Fibroblast of skin of abdomen (primary cell): ENCODE data around the gene MEI4.
"Not testable (repeated sequence)": the region's sequence is repeated elsewhere in the genome, so short reads cannot be mapped to it uniquely, and the experiment has no call there.

ENCODE experiments used
- DNase-seq: peaks from one replicate; pipeline ENCODE4 v3.0.0-alpha.2; 2013

The MEI4 gene

DNA sequence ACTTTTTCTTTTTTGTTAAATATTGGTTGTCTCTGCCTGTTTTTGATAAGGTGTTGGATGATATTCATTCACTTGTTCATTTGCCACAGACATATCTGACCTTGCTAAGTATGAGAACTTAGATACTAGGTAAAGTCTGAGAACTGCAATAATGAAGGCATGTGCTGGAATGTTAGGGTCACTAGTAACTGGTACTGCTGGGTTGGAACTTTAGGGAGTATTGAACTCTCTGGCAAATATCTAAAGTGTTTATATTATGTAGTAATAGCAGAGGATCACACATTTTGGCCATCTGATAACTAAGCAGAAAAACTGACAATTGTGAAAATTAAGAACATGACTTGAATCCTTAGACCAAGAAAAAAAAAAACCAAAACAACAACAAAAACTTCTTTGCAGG, 162.7 kb downstream of the MEI4 start:
- no peak for DNase-seq

DNA sequence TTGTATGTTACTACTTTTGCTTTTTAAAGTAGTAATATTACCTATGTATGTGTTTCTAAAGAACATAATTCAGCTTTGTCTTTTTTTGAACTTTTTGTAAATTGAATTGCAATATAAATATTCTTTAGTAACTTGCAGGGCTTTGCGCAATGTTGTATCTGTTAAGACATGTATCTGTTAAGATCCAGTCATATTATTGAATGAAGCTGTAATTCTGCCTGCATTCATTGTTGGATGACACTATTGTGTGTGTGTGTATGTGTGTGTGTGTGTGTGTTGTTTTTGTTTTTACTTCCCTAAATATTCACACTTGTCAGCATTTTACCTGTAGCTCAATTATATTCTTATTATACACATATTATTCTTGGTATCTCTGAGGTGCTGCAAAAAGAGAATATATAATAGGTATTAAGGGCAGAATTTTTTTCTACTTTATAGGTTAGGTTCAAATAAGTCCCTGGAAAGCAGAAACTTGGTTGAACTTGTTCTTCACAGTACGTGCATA, 164.0 kb downstream of the MEI4 start:
- DNase-seq, result no peak

DNA sequence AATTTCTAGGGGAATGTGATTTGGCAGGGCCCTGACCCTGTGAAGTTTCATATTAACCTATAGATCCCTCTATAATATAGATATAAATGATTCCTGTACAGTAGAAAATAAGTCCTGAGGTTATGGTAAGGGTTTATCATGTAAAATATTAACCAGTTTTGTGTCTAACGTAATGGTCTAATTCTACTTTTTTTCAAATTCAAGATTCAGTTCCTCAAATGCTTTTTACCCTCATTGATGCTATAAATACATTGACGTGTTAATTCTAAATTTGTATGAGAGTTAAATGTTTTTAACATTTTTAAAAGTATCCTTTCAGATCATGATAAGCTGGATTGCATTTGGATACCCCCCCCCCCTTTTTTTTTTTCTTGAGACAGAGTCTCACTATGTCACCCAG, 169.4 kb downstream of the MEI4 start:
- no peak for DNase-seq

DNA sequence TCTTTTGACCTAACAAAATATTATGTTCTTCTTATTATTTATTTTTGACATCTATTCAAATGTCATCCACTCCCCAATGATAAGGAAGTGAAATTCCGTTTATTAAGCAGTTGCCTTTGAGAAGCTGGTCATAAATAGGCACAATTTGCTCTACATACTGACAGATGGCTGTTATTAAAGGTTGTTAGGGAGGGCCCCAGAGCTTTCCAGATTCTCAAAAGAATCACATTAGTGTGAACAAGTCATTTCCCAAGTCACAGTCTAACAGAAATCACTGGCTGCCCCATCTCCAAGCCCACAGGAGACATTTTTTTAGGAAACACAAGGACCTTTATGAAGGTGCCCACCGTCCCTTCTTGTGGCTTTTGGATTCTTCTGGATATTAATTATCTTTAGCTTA, 172.4 kb downstream of the MEI4 start:
- no peak for DNase-seq

DNA sequence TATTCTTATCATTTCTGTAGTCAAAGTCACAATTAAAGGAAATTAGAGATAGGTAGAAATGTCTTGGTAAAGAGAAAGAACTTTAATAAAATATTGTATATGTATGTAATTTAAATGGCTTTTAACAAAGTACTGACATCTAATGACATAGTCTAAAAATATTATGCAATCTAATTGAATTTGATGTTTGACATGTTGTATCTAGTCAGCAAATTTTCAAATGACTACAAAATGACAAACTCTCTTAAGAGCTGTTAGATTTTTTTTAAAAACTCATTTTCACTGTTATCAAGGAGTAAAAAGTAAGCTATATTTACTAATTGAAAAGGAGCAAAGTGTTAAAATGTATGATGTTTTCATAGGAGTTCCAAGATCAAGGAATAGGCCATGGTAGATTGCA, 176.9 kb downstream of the MEI4 start:
- no peak for DNase-seq

- not testable (repeated sequence) for DNase-seq
Observed at GRCh38 chr6:77833749-77834148, 180.9 kb downstream of the MEI4 start.

GRCh38 chr6:77834591-77834996, 181.8 kb downstream of the MEI4 start:
- DNase-seq, result no peak

DNA sequence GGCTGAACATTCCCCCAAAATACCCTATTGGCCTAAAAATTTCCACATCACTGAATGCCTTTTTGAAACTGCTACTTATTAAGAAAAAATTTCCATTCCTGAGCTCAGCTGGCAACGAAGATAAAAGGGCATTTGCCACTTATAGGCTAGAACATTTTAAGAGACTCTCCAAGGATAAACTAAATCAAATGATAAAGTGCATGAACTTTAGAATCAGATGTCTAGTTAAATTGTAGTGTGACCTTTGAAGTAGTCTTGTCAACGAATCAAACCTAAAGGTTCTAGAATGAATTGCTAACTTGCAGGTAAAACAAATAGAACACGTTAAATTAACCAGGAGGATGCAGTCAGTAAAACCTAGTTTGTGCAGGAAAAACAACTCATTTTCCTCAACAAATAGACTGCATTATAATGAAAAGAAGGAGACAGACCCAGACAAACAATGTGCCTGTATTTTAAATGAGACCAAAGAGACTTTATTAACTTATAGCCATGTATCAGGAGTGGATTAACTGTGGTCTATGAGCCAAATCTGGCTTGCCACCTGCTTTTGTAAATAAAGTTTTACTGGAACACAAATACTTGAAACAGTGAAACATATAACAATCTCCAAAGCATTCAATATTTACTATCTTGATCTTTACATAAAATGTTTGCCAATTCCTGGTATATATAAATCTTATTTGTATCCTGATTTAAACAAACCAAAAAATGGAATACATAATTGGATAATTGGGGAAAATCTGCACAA, 184.4 kb downstream of the MEI4 start:
- DNase-seq, result no peak

GRCh38 chr6:77839292-77839691, 186.5 kb downstream of the MEI4 start:
- no peak for DNase-seq

DNA sequence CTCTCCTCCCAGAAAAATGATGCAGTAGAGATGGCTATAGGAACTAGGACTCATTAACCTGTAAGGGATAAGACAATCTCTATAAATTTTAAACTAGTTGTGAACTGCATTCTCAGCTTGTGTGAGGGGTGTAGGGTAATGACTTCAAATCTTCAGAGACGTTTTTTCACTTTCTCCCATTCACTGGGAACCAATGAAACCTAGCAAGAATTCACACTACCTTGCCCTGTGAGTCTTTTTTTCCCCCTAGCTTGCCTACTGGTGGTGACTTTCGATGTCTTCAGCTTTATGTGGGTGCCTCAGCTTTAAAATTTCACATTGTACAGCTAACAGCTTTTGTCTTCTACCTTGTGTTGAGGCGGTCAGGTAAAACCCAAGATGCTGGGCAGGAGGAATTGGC, 192.0 kb downstream of the MEI4 start:
- DNase-seq, result no peak

DNA sequence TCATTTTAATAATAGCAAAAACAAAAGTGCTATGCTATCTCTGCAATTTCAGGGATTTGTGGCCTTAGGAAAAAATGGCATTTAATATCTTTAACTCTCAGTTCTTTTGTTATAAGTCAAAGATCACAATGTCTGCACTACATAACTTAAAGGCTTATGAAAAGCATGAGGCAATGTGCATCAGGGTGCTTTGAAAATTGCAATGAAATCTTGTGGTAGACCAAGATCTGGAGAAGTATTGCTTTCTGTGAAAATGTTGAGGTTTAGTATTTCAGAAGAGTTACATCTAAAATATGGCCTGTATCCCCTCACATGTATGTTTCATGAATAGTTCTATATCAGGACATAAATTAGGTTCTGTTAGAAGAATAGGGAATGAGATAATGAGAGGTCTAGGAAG, 200.6 kb downstream of the MEI4 start:
- no peak for DNase-seq

- no peak for DNase-seq
Observed at GRCh38 chr6:77856391-77856790, 203.6 kb downstream of the MEI4 start.

GRCh38 chr6:77857421-77857820, 204.6 kb downstream of the MEI4 start:
- no peak for DNase-seq

DNA sequence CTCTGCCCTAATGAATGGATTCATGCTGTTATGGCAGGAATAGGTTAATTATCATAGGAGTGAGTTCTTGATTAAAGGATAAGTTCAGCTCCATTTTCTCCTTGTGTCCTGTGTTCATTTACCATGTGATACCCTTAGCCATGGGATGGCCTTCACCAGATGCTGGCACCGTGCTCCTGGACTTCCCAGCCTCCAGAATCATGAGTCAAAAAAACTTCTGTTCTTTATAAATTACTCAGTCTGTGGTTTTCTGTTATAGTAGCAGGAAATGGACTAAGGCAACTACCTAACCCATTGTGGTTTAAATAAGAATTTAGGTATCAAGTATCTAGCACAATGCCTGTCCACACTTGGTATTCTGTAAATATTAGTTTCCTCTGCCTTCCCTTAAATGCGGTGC, 223.5 kb downstream of the MEI4 start:
- no peak for DNase-seq

- no peak for DNase-seq
Observed at GRCh38 chr6:77879527-77879926, 226.7 kb downstream of the MEI4 start.

GRCh38 chr6:77880501-77880900, 227.7 kb downstream of the MEI4 start:
- peak; percentile 5 for DNase-seq

- DNase-seq, result no peak
Observed at GRCh38 chr6:77883851-77884250, 231.0 kb downstream of the MEI4 start.

- no peak for DNase-seq
Observed at GRCh38 chr6:77893391-77893790, 240.6 kb downstream of the MEI4 start.

- DNase-seq, result no peak
Observed at GRCh38 chr6:77906070-77906469, 253.2 kb downstream of the MEI4 start.

GRCh38 chr6:77910826-77911225, 258.0 kb downstream of the MEI4 start:
- DNase-seq, result no peak

GRCh38 chr6:77926198-77926751, 273.4 kb downstream of the MEI4 start:
- no peak for DNase-seq

GRCh38 chr6:77930382-77930781, 277.5 kb downstream of the MEI4 start:
- no peak for DNase-seq

DNA sequence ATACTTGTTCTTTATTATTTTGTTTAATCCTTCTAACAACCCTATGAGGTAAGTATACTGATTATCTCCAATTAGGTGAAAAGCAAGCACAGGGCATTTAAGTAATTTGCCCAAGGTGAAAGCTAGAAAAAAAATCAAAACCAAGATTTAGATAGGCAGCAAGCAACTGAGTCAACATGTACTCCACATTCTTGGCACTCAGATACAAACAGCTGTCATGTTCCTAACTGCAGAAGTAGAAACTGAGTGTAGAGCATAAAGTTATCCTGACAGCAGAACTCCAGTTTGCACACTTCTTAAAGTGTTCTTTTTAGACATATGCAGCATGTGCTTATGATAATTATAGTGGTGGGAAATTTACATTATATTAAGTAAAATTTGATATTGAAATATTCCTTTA, 278.1 kb downstream of the MEI4 start:
- no peak for DNase-seq

DNA sequence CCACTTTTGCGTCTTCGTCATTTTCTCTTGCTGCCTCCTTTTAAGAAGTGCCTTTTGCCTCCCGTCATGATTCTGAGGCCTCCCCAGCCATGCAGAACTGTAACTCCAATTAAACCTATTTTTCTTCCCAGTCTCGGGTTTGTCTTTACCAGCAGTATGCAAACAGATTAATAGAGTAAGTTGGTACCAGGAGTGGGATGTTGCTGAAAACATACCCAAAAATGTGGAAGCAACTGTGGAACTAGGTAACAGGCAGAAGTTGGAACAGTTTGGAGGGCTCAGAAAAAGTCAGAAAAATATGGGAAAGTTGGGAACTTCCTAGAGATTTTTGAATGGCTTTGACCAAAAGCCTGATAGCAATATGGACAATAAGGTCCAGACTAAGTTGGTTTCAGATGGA, 309.2 kb downstream of the MEI4 start:
- no peak for DNase-seq

GRCh38 chr6:77965449-77965848, 312.6 kb downstream of the MEI4 start:
- DNase-seq, result no peak
